ENCODE measurements around the gene CCL4.

GRCh38 chr17:36127199-36127893, 23.7 kb downstream of the CCL4 start:
- TF ChIP-seq, protein P1, sequence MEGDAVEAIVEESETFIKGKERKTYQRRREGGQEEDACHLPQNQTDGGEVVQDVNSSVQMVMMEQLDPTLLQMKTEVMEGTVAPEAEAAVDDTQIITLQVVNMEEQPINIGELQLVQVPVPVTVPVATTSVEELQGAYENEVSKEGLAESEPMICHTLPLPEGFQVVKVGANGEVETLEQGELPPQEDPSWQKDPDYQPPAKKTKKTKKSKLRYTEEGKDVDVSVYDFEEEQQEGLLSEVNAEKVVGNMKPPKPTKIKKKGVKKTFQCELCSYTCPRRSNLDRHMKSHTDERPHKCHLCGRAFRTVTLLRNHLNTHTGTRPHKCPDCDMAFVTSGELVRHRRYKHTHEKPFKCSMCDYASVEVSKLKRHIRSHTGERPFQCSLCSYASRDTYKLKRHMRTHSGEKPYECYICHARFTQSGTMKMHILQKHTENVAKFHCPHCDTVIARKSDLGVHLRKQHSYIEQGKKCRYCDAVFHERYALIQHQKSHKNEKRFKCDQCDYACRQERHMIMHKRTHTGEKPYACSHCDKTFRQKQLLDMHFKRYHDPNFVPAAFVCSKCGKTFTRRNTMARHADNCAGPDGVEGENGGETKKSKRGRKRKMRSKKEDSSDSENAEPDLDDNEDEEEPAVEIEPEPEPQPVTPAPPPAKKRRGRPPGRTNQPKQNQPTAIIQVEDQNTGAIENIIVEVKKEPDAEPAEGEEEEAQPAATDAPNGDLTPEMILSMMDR (IDR thresholded peaks at IDR 0.05; ENCODE audit: insufficient read depth, low read depth, low read length), result no peak
- TF ChIP-seq EZH2 (IDR thresholded peaks at IDR 0.05; ENCODE audit: insufficient read depth, low read length), result no peak

Data from astrocyte (in vitro differentiated cells and primary cell).